Panc1 (cell line): ENCODE measurements around the gene ELFN2.

Experiments
- POLR2AphosphoS5 ChIP-seq: IDR thresholded peaks from 2 replicates; pipeline ENCODE4 v1.6.1; 2012; ENCODE audit warnings: mild to moderate bottlenecking, low read depth, low read length, moderate library complexity
- REST ChIP-seq, 2 experiments: IDR thresholded peaks; 2 replicates each; pipeline ENCODE4 v1.6.1; 2011 to 2012; ENCODE audit warnings: low read depth in 2 of 2, control low read depth in 1 of 2, low read length in 1 of 2, mild to moderate bottlenecking in 1 of 2, moderate library complexity in 1 of 2; ENCODE audit not compliant: insufficient read depth in 1 of 2
- TF ChIP-seq, protein P1 (sequence below): fragments of 450-650 bp; IDR thresholded peaks from 2 replicates; pipeline ENCODE4 v1.5.1; 2017; ENCODE audit warnings: mild to moderate bottlenecking

DNA sequence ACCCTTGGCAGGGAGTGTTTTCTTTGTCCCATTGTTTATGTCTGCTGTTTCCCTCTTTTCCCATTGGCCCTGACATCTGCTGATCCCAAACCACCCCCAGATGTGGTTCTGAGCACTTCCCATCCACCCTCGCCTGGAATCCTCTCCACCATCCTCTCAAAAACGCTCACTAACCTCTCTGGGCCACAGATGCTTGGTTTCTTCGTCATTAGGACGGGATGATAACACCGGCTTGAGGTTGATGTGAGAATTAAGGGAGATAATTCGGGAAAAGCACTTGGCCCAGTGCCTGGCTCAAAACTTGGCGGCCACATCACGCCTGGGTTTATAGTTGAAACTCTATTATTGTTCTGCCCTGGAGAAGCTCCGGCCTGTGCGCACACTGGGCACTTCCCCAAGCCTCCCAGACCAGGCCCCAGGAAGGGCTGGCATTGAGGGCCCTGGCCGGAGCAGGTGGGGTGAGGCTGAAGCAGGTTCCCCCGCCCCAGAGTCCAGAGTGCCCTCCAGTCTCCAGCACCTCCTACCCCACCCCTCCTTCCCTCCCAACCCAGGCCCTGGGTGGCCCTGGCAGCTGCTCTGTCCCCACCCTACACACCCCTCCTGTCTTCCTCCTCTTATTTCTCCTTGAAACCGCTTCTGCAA, 81.3 kb downstream of the ELFN2 start:
- TF ChIP-seq, protein P1, sequence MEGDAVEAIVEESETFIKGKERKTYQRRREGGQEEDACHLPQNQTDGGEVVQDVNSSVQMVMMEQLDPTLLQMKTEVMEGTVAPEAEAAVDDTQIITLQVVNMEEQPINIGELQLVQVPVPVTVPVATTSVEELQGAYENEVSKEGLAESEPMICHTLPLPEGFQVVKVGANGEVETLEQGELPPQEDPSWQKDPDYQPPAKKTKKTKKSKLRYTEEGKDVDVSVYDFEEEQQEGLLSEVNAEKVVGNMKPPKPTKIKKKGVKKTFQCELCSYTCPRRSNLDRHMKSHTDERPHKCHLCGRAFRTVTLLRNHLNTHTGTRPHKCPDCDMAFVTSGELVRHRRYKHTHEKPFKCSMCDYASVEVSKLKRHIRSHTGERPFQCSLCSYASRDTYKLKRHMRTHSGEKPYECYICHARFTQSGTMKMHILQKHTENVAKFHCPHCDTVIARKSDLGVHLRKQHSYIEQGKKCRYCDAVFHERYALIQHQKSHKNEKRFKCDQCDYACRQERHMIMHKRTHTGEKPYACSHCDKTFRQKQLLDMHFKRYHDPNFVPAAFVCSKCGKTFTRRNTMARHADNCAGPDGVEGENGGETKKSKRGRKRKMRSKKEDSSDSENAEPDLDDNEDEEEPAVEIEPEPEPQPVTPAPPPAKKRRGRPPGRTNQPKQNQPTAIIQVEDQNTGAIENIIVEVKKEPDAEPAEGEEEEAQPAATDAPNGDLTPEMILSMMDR, result no peak
- no peak for TF ChIP-seq POLR2AphosphoS5
- no peak for TF ChIP-seq REST (IDR thresholded peaks at IDR 0.05; ENCODE audit: insufficient read depth in 1 of 2, low read depth in 2 of 2, low read length in 1 of 2)
